Osteocyte (in vitro differentiated cells): ENCODE data around the gene METTL17. TPM values are rescaled to one million over a fixed set of nuclear protein-coding genes. Genes with fewer than 3 reads are reported as not detected.

Source experiments
- DNase-seq: peaks from one replicate; pipeline ENCODE4 v3.0.0; 2021; ENCODE audit warnings: mixed read lengths; ENCODE audit not compliant: unreplicated experiment; ENCODE audit errors: extremely low spot score
- H3K27ac Mint-ChIP-seq: one replicate; pipeline ENCODE4 v1.8.0; 2021; ENCODE audit warnings: mild to moderate bottlenecking, mixed read lengths; ENCODE audit not compliant: unreplicated experiment
- H3K27me3 Mint-ChIP-seq: one replicate; pipeline ENCODE4 v1.8.0; 2021; ENCODE audit warnings: mixed read lengths; ENCODE audit not compliant: unreplicated experiment
- H3K36me3 Mint-ChIP-seq: one replicate; pipeline ENCODE4 v1.8.0; 2021; ENCODE audit warnings: mixed read lengths; ENCODE audit not compliant: unreplicated experiment
- H3K4me1 Mint-ChIP-seq: one replicate; pipeline ENCODE4 v1.8.0; 2021; ENCODE audit warnings: mixed read lengths; ENCODE audit not compliant: unreplicated experiment
- H3K4me3 Mint-ChIP-seq: one replicate; pipeline ENCODE4 v1.8.0; 2021; ENCODE audit warnings: mild to moderate bottlenecking, moderate library complexity, mixed read lengths; ENCODE audit not compliant: unreplicated experiment
- H3K9me3 Mint-ChIP-seq: one replicate; pipeline ENCODE4 v1.8.0; 2021; ENCODE audit warnings: mixed read lengths; ENCODE audit not compliant: unreplicated experiment
- CTCF ChIP-seq: fragments of 200-600 bp; sonication (generic); IDR thresholded peaks from 2 replicates; pipeline ENCODE4 v1.5.0; 2021; ENCODE audit warnings: antibody characterized with exemption, mild to moderate bottlenecking, moderate library complexity
- total RNA-seq: library from RNA; stranded (reverse); gene quantifications from 2 replicates; pipeline ENCODE4 v1.2.1, GENCODE V29; 2021

METTL17 gene
- total RNA-seq, 1 donor from 2014 or later, result 58.6 TPM

- no peaks in the 10 kb centered on the region for H3K36me3 Mint-ChIP-seq
- no peak overlapping the region for H3K4me3 Mint-ChIP-seq
- no peaks in the 10 kb centered on the region for H3K4me1 Mint-ChIP-seq
- peaks cover 46% of the 10 kb centered on the region for H3K27me3 Mint-ChIP-seq
- TF ChIP-seq CTCF, result no peak
- no peak overlapping the region for H3K27ac Mint-ChIP-seq
- no peak for DNase-seq
- H3K9me3 Mint-ChIP-seq, result no peaks in the 10 kb centered on the region
Observed at GRCh38 chr14:21032326-21033132, 42.7 kb downstream of the METTL17 start.

- no peak for TF ChIP-seq CTCF
- no peak overlapping the region for H3K27ac Mint-ChIP-seq
- peaks cover 52% of the 10 kb centered on the region for H3K27me3 Mint-ChIP-seq
- no peaks in the 10 kb centered on the region for H3K36me3 Mint-ChIP-seq
- no peak for DNase-seq
- no peaks in the 10 kb centered on the region for H3K9me3 Mint-ChIP-seq
- H3K4me3 Mint-ChIP-seq, result no peak overlapping the region
- peaks cover under 1% of the 10 kb centered on the region for H3K4me1 Mint-ChIP-seq
Observed at GRCh38 chr14:21033133-21033698, 43.4 kb downstream of the METTL17 start.

GRCh38 chr14:21034707-21035106 is 44.9 kb downstream of the METTL17 start, which contains the start of gene RNASE13:
Gene RNASE13 (minus strand): TSS chr14:21034807. CDS start chr14:21034288, 519 bp downstream.
- Mint-ChIP-seq H3K4me1 (peaks cover 9% of the 10 kb centered on the region), H3K4me3 (no peak within 1 kb of the TSS), H3K9me3 (no peaks in the 10 kb centered on the region), H3K27me3 (peaks cover 56% of the 10 kb centered on the region), H3K36me3 (no peaks in the 10 kb centered on the region), H3K27ac (no peak within 1 kb of the TSS)
- no peak for TF ChIP-seq CTCF
- no peak for DNase-seq

GRCh38 chr14:21036751-21037150 is 47.0 kb downstream of the METTL17 start:
- DNase-seq, result no peak
- H3K27ac Mint-ChIP-seq, result no peak overlapping the region
- no peaks in the 10 kb centered on the region for H3K36me3 Mint-ChIP-seq
- no peak overlapping the region for H3K4me3 Mint-ChIP-seq
- peaks cover 47% of the 10 kb centered on the region for H3K27me3 Mint-ChIP-seq
- H3K9me3 Mint-ChIP-seq, result no peaks in the 10 kb centered on the region
- peaks cover 13% of the 10 kb centered on the region for H3K4me1 Mint-ChIP-seq
- no peak for TF ChIP-seq CTCF

- H3K4me1 Mint-ChIP-seq, result peaks cover 15% of the 10 kb centered on the region
- H3K27ac Mint-ChIP-seq, result no peak overlapping the region
Observed at GRCh38 chr14:21037156-21037555, 47.4 kb downstream of the METTL17 start.

More at GRCh38 chr14:21037156-21037555, 47.4 kb downstream of the METTL17 start:
- TF ChIP-seq CTCF, result no peak
- no peak overlapping the region for H3K4me3 Mint-ChIP-seq
- DNase-seq, result no peak
- no peaks in the 10 kb centered on the region for H3K36me3 Mint-ChIP-seq
- no peaks in the 10 kb centered on the region for H3K9me3 Mint-ChIP-seq
- peaks cover 43% of the 10 kb centered on the region for H3K27me3 Mint-ChIP-seq
